Measurements from ENCODE around the gene HOMEZ.
"Not testable (repeated sequence)": the region's sequence is repeated elsewhere in the genome, so short reads cannot be mapped to it uniquely, and the experiment has no call there.

The HOMEZ gene

DNA sequence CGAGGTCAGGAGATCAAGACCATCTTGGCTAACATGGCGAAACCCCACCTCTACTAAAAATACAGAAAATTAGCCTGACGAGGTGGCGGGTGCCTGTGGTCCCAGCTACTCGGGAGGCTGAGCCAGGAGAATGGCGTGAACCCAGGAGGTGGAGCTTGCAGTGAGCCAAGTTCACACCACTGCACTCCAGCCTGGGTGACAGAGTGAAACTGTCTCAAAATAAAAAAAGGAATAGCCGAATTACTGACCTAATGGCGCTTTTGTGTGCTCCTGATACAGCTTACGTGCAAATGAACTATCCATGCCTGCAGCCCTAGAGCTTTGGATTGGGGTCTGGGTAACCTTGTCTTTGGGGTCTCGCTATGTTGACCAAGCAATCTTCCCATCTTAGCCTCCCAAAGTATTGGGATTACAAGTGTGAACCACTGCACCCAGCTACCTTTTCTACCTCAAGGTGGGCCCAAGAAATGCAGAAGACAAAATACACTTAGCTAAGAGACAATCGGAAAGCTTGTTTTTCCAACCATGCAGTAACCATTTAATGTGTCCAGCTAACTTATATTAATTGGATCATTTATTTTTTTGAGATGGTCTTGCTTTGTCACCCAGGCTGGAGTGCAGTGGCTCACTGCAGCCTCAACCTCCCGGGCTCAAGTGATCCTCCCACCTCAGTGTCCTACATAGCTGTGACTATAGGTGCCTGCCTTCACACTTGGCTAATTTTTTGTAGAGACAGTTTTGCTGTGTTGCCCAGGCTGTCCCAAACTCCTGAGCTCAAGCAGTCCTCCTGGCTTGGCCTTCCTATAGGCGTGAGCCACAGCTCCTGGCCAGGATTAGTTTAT, 40.8 kb upstream of the HOMEZ start:
- Histone ChIP-seq H3F3A (ENCODE audit: control insufficient read depth, insufficient read depth) (peaks cover 34% of the 10 kb centered on the region), H3K36me3 (ENCODE audit: control insufficient read depth, low read length) (peaks cover 44% of the 10 kb centered on the region), H3K4me2 (ENCODE audit: low read length) (no peak overlapping the region), H3K9me3 (ENCODE audit: control insufficient read depth, insufficient read depth, low read length) (no peaks in the 10 kb centered on the region), H3K27ac (ENCODE audit: low read depth, low read length) (no peak overlapping the region), H3K4me1 (ENCODE audit: control insufficient read depth, low read length) (peaks cover 11% of the 10 kb centered on the region), H3K4me3 (ENCODE audit: low read length) (no peak overlapping the region), H3K9me2 (replicated peaks; ENCODE audit: control insufficient read depth, low read length) (no peaks in the 10 kb centered on the region), H4K20me1 (ENCODE audit: control insufficient read depth, insufficient read depth, low read depth, low read length) (no peaks in the 10 kb centered on the region; the same call in 1 of the 2 replicates), H3K79me2 (ENCODE audit: control insufficient read depth, low read length) (peaks cover 26% of the 10 kb centered on the region), H3K27me3 (ENCODE audit: control insufficient read depth, low read length) (no peaks in the 10 kb centered on the region)
- no peak for TF ChIP-seq CTCF (IDR thresholded peaks at IDR 0.05; ENCODE audit: low read depth, low read length, poor library complexity, severe bottlenecking)
- TF ChIP-seq EZH2phosphoT487 (IDR thresholded peaks at IDR 0.05; ENCODE audit: borderline replicate concordance, low read length), result no peak

- not testable (repeated sequence) for H4K20me1 ChIP-seq (ENCODE audit: control insufficient read depth, insufficient read depth, low read depth, low read length); H3K27me3 ChIP-seq (ENCODE audit: control insufficient read depth, low read length); H3K4me3 ChIP-seq (ENCODE audit: low read length); H3K9me3 ChIP-seq (ENCODE audit: control insufficient read depth, insufficient read depth, low read length); H3K27ac ChIP-seq (ENCODE audit: low read depth, low read length); H3K4me2 ChIP-seq (ENCODE audit: low read length); H3K9me2 ChIP-seq (replicated peaks; ENCODE audit: control insufficient read depth, low read length)
- H3K36me3 ChIP-seq (ENCODE audit: control insufficient read depth, low read length), result peaks cover 44% of the 10 kb centered on the region
- peaks cover 29% of the 10 kb centered on the region for H3K79me2 ChIP-seq (ENCODE audit: control insufficient read depth, low read length)
- H3F3A ChIP-seq (ENCODE audit: control insufficient read depth, insufficient read depth), result peaks cover 34% of the 10 kb centered on the region
- peaks cover 11% of the 10 kb centered on the region for H3K4me1 ChIP-seq (ENCODE audit: control insufficient read depth, low read length)
Observed at GRCh38 chr14:23325746-23326145, 39.8 kb upstream of the HOMEZ start.

GRCh38 chr14:23324993-23325392, 39.1 kb upstream of the HOMEZ start:
- H3K36me3 ChIP-seq (ENCODE audit: control insufficient read depth, low read length), result peaks cover 51% of the 10 kb centered on the region
- H3K4me3 ChIP-seq (ENCODE audit: low read length), result no peak overlapping the region
- H3K9me2 ChIP-seq (replicated peaks; ENCODE audit: control insufficient read depth, low read length), result no peaks in the 10 kb centered on the region
- no peak overlapping the region for H3K27ac ChIP-seq (ENCODE audit: low read depth, low read length)
- TF ChIP-seq CTCF (IDR thresholded peaks at IDR 0.05; ENCODE audit: low read depth, low read length, poor library complexity, severe bottlenecking) (no peak), EZH2phosphoT487 (IDR thresholded peaks at IDR 0.05; ENCODE audit: borderline replicate concordance, low read length) (no peak)
- H3K4me1 ChIP-seq (ENCODE audit: control insufficient read depth, low read length), result peaks cover 18% of the 10 kb centered on the region
- peaks cover 34% of the 10 kb centered on the region for H3F3A ChIP-seq (ENCODE audit: control insufficient read depth, insufficient read depth)
- peaks cover 36% of the 10 kb centered on the region for H3K79me2 ChIP-seq (ENCODE audit: control insufficient read depth, low read length)
- H3K27me3 ChIP-seq (ENCODE audit: control insufficient read depth, low read length), result no peaks in the 10 kb centered on the region
- no peaks in the 10 kb centered on the region; the same call in 1 of the 2 replicates for H4K20me1 ChIP-seq (ENCODE audit: control insufficient read depth, insufficient read depth, low read depth, low read length)
- no peak overlapping the region for H3K4me2 ChIP-seq (ENCODE audit: low read length)
- no peaks in the 10 kb centered on the region for H3K9me3 ChIP-seq (ENCODE audit: control insufficient read depth, insufficient read depth, low read length)

DNA sequence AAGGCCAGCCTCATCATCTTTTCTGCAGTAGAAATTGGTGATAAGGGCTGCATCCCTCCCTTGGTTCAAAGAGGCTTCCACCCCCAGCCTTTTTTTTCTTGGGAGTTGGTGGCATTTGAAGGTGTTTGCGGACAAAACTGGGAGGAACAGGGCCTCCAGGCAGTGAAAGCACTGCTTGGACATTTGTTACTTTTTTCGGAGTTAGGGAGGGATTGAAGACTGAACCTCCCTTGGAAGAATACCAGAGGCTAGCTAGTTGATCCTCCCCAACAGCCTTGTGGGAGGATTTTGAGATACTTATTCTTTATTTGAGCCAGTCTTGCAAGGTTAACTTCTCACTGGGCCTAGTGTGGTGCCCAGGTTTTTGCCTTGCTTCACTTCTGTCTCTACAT, 38.5 kb upstream of the HOMEZ start:
- peaks cover 22% of the 10 kb centered on the region for H3K4me1 ChIP-seq (ENCODE audit: control insufficient read depth, low read length)
- no peaks in the 10 kb centered on the region; the same call in 1 of the 2 replicates for H4K20me1 ChIP-seq (ENCODE audit: control insufficient read depth, insufficient read depth, low read depth, low read length)
- no peak overlapping the region for H3K27ac ChIP-seq (ENCODE audit: low read depth, low read length)
- no peaks in the 10 kb centered on the region for H3K27me3 ChIP-seq (ENCODE audit: control insufficient read depth, low read length)
- H3K4me2 ChIP-seq (ENCODE audit: low read length), result no peak overlapping the region; the same call in 1 of the 2 replicates
- H3K9me3 ChIP-seq (ENCODE audit: control insufficient read depth, insufficient read depth, low read length), result no peaks in the 10 kb centered on the region
- no peaks in the 10 kb centered on the region for H3K9me2 ChIP-seq (replicated peaks; ENCODE audit: control insufficient read depth, low read length)
- H3K79me2 ChIP-seq (ENCODE audit: control insufficient read depth, low read length), result peaks cover 37% of the 10 kb centered on the region
- peaks cover 34% of the 10 kb centered on the region for H3F3A ChIP-seq (ENCODE audit: control insufficient read depth, insufficient read depth)
- TF ChIP-seq CTCF (IDR thresholded peaks at IDR 0.05; ENCODE audit: low read depth, low read length, poor library complexity, severe bottlenecking), result no peak
- no peak for TF ChIP-seq EZH2phosphoT487 (IDR thresholded peaks at IDR 0.05; ENCODE audit: borderline replicate concordance, low read length)
- no peak overlapping the region for H3K4me3 ChIP-seq (ENCODE audit: low read length)
- peaks cover 56% of the 10 kb centered on the region for H3K36me3 ChIP-seq (ENCODE audit: control insufficient read depth, low read length)
